ENCODE measurements around the gene SMARCC2. TPM values are rescaled to one million over a fixed set of nuclear protein-coding genes. Genes with fewer than 3 reads are reported as not detected.
A peak's percentile ranks its signal among the peaks of the same experiment; 100 is the strongest.

SMARCC2 gene
- total and polyA plus RNA-seq, 8 donors = 12.5 to 131 (median 64.3) TPM

DNA sequence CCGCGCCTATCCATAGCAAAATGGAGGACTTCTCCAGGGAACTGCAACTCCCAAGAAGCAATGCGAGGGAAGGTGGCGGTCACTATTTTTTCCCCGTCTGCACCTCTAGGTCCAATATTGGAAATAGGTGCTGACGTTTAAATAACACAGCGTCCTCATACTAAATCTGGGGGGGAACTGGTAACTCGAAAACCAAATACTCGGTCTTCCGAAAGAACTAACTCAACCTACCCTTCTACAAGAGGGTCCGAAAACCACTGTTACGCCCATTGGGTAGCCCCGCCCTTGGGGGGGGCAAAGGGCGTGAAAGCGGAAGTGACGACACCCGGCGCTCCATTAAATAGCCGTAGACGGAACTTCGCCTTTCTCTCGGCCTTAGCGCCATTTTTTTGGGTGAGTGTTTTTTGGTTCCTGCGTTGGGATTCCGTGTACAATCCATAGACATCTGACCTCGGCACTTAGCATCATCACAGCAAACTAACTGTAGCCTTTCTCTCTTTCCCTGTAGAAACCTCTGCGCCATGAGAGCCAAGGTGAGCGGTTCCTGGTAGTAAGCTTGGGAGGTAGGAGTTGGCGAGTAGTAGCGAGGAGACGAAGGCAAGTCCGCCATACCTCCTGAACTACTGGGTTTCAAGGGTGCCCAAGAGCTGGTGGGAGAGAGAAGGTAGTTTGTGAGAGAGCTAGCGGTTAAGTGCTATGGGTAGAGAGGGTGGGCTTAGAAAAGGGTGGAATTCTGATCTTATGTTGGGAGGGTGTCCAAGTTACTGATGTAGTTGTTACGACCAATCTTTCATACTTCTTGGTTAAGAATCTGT, 72.8 kb downstream of the SMARCC2 start, which contains the start of gene RPL41:
Gene RPL41 (plus strand): TSS at position 367 of the 815 bp plus-strand sequence.
- peaks cover 30 to 45% (median 40%) of the 10 kb centered on the region in 4 donors for H3K36me3 ChIP-seq
- H3K4me3 ChIP-seq = peak within 1 kb of the TSS; percentile 69 to 79 (median 74)
- H3K27ac ChIP-seq = peak within 1 kb of the TSS; percentile 95 to 97 (median 96)
- TF ChIP-seq, protein P1, sequence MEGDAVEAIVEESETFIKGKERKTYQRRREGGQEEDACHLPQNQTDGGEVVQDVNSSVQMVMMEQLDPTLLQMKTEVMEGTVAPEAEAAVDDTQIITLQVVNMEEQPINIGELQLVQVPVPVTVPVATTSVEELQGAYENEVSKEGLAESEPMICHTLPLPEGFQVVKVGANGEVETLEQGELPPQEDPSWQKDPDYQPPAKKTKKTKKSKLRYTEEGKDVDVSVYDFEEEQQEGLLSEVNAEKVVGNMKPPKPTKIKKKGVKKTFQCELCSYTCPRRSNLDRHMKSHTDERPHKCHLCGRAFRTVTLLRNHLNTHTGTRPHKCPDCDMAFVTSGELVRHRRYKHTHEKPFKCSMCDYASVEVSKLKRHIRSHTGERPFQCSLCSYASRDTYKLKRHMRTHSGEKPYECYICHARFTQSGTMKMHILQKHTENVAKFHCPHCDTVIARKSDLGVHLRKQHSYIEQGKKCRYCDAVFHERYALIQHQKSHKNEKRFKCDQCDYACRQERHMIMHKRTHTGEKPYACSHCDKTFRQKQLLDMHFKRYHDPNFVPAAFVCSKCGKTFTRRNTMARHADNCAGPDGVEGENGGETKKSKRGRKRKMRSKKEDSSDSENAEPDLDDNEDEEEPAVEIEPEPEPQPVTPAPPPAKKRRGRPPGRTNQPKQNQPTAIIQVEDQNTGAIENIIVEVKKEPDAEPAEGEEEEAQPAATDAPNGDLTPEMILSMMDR (IDR thresholded peaks at IDR 0.05) = no peak
- TF ChIP-seq POLR2A (IDR thresholded peaks at IDR 0.05) (peak in 2 of 4 donors; percentile 74 to 81), POLR2AphosphoS5 (IDR thresholded peaks at IDR 0.05) (peak; percentile 98 to 99 (median 99))
- 0 to 1% (median 1%) methylated on average over 34 of the region's 34 CpGs for WGBS, 5 donors
- DNase-seq = peak; percentile 97 to 98
- H3K9me3 ChIP-seq = no peaks in the 10 kb centered on the region
- peaks cover 18 to 38% (median 29%) of the 10 kb centered on the region in 4 donors for H3K4me1 ChIP-seq
- intact Hi-C loops (cut with DNase I; ENCODE audit: low total_unique reads) = no loop called here
- no peaks in the 10 kb centered on the region for H3K27me3 ChIP-seq

DNA sequence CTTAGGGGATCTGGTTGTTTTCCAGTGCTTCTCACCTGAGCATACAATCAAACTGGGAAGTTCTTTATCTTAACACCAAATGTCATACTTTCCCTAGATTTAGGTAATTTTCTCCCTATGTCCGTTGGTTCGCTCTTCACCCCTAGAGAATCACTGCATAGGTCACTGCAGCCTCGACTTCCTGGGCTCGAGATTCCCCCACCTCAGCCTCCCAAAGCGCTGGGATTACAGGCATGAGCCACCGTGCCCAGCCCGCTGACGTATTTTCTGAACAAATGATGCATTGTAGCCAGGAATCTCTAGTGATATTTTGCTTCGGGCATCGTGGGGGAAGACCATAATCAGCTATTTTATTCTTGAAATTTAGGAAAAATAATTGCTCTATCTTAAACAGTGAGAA, 74.0 kb downstream of the SMARCC2 start:
- DNase-seq = peak in 1 of 2 donors; percentile 62
- H3K4me1 ChIP-seq = peaks cover 18 to 35% (median 27%) of the 10 kb centered on the region in 4 donors
- TF ChIP-seq POLR2AphosphoS5 (IDR thresholded peaks at IDR 0.05) = no peak
- no peak for TF ChIP-seq EP300 (IDR thresholded peaks at IDR 0.05)
- peaks cover 31 to 45% (median 40%) of the 10 kb centered on the region in 4 donors for H3K36me3 ChIP-seq
- H3K27ac ChIP-seq = peak overlapping the region; percentile 30 to 97 (median 96)
- H3K4me3 ChIP-seq = peak overlapping the region; percentile 69 to 79 (median 74)
- no peaks in the 10 kb centered on the region for H3K27me3 ChIP-seq
- intact Hi-C loops (cut with DNase I; ENCODE audit: low total_unique reads) = no loop called here
- 26 to 41% (median 37%) methylated on average over 10 of the region's 10 CpGs for WGBS, 5 donors
- no peaks in the 10 kb centered on the region for H3K9me3 ChIP-seq

DNA sequence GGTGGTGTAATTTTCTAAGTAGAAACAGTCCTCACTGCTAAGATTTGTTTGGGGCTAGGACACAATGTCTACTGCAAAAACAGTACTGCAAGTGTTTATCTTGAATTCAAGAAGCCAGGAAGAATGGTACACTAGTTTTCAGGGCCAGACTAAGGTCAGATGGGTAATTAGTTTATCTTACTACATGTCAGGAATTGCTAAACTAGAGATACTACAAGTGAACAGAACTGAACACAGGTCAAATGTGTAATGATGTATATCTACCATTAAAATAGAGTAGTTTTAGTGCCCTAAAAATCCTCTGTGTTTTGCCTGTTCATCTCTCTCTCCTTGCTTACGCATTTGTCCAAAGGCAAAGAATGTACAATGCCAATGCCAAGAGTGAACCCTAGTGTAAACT, 75.2 kb downstream of the SMARCC2 start:
- Histone ChIP-seq H3K4me1 (peaks cover 6 to 22% (median 17%) of the 10 kb centered on the region in 4 donors), H3K4me3 (no peak overlapping the region), H3K27ac (peak overlapping the region in 2 of 5 donors; percentile 95 to 96), H3K27me3 (no peaks in the 10 kb centered on the region), H3K36me3 (peaks cover 43 to 51% (median 49%) of the 10 kb centered on the region in 4 donors), H3K9me3 (no peaks in the 10 kb centered on the region)
- intact Hi-C loops (cut with DNase I; ENCODE audit: low total_unique reads) = no loop called here
- TF ChIP-seq EP300 (IDR thresholded peaks at IDR 0.05) (no peak), POLR2A (IDR thresholded peaks at IDR 0.05) (no peak), POLR2AphosphoS5 (IDR thresholded peaks at IDR 0.05) (no peak)
- TF ChIP-seq, protein P1 (IDR thresholded peaks at IDR 0.05) = no peak
- 38 to 88% (median 79%) methylated on average over 1 of the region's 1 CpG for WGBS, 5 donors
- DNase-seq = no peak

Other genes with a start within 250 kb of the SMARCC2 start
- 1 to 10 TPM in 2 of 5 donors, under 1 TPM in 2, not detected in 1; 0.58 to 4.0 (median 1.0) TPM for gene PMEL, start 223.4 kb downstream of the SMARCC2 start, total RNA-seq
- gene PMEL, start 223.4 kb downstream of the SMARCC2 start, polyA plus RNA-seq = 1 to 10 TPM in 2 of 3 donors, under 1 TPM in 1; 0.75 to 2.1 (median 1.3) TPM
- gene CDK2, start 222.7 kb downstream of the SMARCC2 start, total RNA-seq = 100 to 1,000 TPM in 1 of 5 donors, 10 to 100 TPM in 3, 1 to 10 TPM in 1; 4.1 to 124 (median 12.3) TPM
- 10 to 100 TPM; 12.5 to 18.4 (median 17.5) TPM for gene CDK2, start 222.7 kb downstream of the SMARCC2 start, polyA plus RNA-seq
- gene RAB5B, start 215.4 kb downstream of the SMARCC2 start, total RNA-seq = 100 to 1,000 TPM in 1 of 5 donors, 10 to 100 TPM in 4; 17.1 to 100 (median 75.1) TPM
- gene RAB5B, start 215.4 kb downstream of the SMARCC2 start, polyA plus RNA-seq = 10 to 100 TPM; 52.4 to 92.4 (median 61.3) TPM
- gene SUOX, start 192.2 kb downstream of the SMARCC2 start, total RNA-seq = 10 to 100 TPM in 2 of 5 donors, 1 to 10 TPM in 3; 9.0 to 67.7 (median 10.0) TPM
- 10 to 100 TPM in 2 of 3 donors, 1 to 10 TPM in 1; 8.4 to 14.3 (median 11.8) TPM for gene SUOX, start 192.2 kb downstream of the SMARCC2 start, polyA plus RNA-seq
- 10 to 100 TPM in 1 of 5 donors, 1 to 10 TPM in 4; 2.3 to 15.6 (median 3.5) TPM for gene IKZF4, start 168.4 kb downstream of the SMARCC2 start, total RNA-seq
- gene IKZF4, start 168.4 kb downstream of the SMARCC2 start, polyA plus RNA-seq = 1 to 10 TPM; 1.5 to 2.9 (median 2.4) TPM
- 100 to 1,000 TPM in 4 of 5 donors, 10 to 100 TPM in 1; 22.3 to 929 (median 265) TPM for gene RPS26, start 147.6 kb downstream of the SMARCC2 start, total RNA-seq
- gene RPS26, start 147.6 kb downstream of the SMARCC2 start, polyA plus RNA-seq = 1,000 to 10,000 TPM; 1,182 to 1,748 (median 1,390) TPM
- 100 to 1,000 TPM; 218 to 367 (median 286) TPM for gene ERBB3, start 109.3 kb downstream of the SMARCC2 start, total RNA-seq
- gene ERBB3, start 109.3 kb downstream of the SMARCC2 start, polyA plus RNA-seq = 10 to 100 TPM; 26.6 to 45.9 (median 43.1) TPM
- 100 to 1,000 TPM in 2 of 5 donors, 10 to 100 TPM in 3; 33.8 to 144 (median 68.7) TPM for gene PA2G4, start 84.9 kb downstream of the SMARCC2 start, total RNA-seq
- gene PA2G4, start 84.9 kb downstream of the SMARCC2 start, polyA plus RNA-seq = 100 to 1,000 TPM in 1 of 3 donors, 10 to 100 TPM in 2; 74.1 to 101 (median 95.1) TPM
- gene RPL41, start 72.8 kb downstream of the SMARCC2 start, total RNA-seq = 1,000 to 10,000 TPM; 1,483 to 3,736 (median 1,919) TPM
- gene RPL41, start 72.8 kb downstream of the SMARCC2 start, polyA plus RNA-seq = 1,000 to 10,000 TPM; 5,931 to 8,449 (median 6,584) TPM
- 1 to 10 TPM in 3 of 5 donors, under 1 TPM in 2; under 0.01 to 5.8 (median 3.1) TPM for gene ZC3H10, start 71.2 kb downstream of the SMARCC2 start, total RNA-seq
- gene ZC3H10, start 71.2 kb downstream of the SMARCC2 start, polyA plus RNA-seq = 1 to 10 TPM; 1.5 to 2.2 (median 1.8) TPM
- 100 to 1,000 TPM in 1 of 5 donors, 10 to 100 TPM in 4; 23.3 to 142 (median 63.7) TPM for gene ESYT1, start 61.2 kb downstream of the SMARCC2 start, total RNA-seq
- gene ESYT1, start 61.2 kb downstream of the SMARCC2 start, polyA plus RNA-seq = 10 to 100 TPM in 2 of 3 donors, 1 to 10 TPM in 1; 8.6 to 32.8 (median 13.8) TPM
- gene MYL6B, start 36.9 kb downstream of the SMARCC2 start, total RNA-seq = 10 to 100 TPM in 3 of 5 donors, 1 to 10 TPM in 1, not detected in 1; 4.9 to 24.3 (median 20.6) TPM
- 10 to 100 TPM; 53.4 to 98.1 (median 60.2) TPM for gene MYL6B, start 36.9 kb downstream of the SMARCC2 start, polyA plus RNA-seq
- 1,000 to 10,000 TPM; 1,132 to 3,648 (median 2,772) TPM for gene MYL6, start 31.1 kb downstream of the SMARCC2 start, total RNA-seq
- 1,000 to 10,000 TPM; 3,181 to 4,672 (median 3,569) TPM for gene MYL6, start 31.1 kb downstream of the SMARCC2 start, polyA plus RNA-seq
- 10 to 100 TPM; 29.4 to 92.4 (median 52.7) TPM for gene RNF41, start 32.4 kb upstream of the SMARCC2 start, total RNA-seq
- gene RNF41, start 32.4 kb upstream of the SMARCC2 start, polyA plus RNA-seq = 10 to 100 TPM; 10.4 to 20.5 (median 17.4) TPM
- 10 to 100 TPM in 2 of 5 donors, 1 to 10 TPM in 3; 1.2 to 13.9 (median 8.0) TPM for gene NABP2, start 34.9 kb upstream of the SMARCC2 start, total RNA-seq
- 10 to 100 TPM; 22.2 to 36.5 (median 28.0) TPM for gene NABP2, start 34.9 kb upstream of the SMARCC2 start, polyA plus RNA-seq
- gene SLC39A5, start 40.6 kb upstream of the SMARCC2 start, total RNA-seq = 100 to 1,000 TPM in 1 of 5 donors, 10 to 100 TPM in 1, 1 to 10 TPM in 1, not detected in 2; 8.0 to 450 (median 18.7) TPM
- gene SLC39A5, start 40.6 kb upstream of the SMARCC2 start, polyA plus RNA-seq = under 1 TPM in 2 of 3 donors, not detected in 1; 0.15 to 1.00 TPM
- gene ANKRD52, start 68.9 kb upstream of the SMARCC2 start, total RNA-seq = 10 to 100 TPM in 4 of 5 donors, 1 to 10 TPM in 1; 2.3 to 28.3 (median 14.2) TPM
- gene ANKRD52, start 68.9 kb upstream of the SMARCC2 start, polyA plus RNA-seq = 1 to 10 TPM; 3.1 to 6.7 (median 3.4) TPM
- 10 to 100 TPM in 2 of 5 donors, 1 to 10 TPM in 3; 6.8 to 86.4 (median 9.4) TPM for gene COQ10A, start 77.5 kb upstream of the SMARCC2 start, total RNA-seq
- 10 to 100 TPM in 1 of 3 donors, 1 to 10 TPM in 2; 4.4 to 10.1 (median 7.0) TPM for gene COQ10A, start 77.5 kb upstream of the SMARCC2 start, polyA plus RNA-seq
- 100 to 1,000 TPM; 109 to 174 (median 135) TPM for gene CS, start 110.8 kb upstream of the SMARCC2 start, total RNA-seq
- gene CS, start 110.8 kb upstream of the SMARCC2 start, polyA plus RNA-seq = 10 to 100 TPM; 51.9 to 63.7 (median 55.4) TPM
- 100 to 1,000 TPM in 1 of 5 donors, 10 to 100 TPM in 4; 39.7 to 112 (median 94.1) TPM for gene CNPY2, start 126.5 kb upstream of the SMARCC2 start, total RNA-seq
- gene CNPY2, start 126.5 kb upstream of the SMARCC2 start, polyA plus RNA-seq = 100 to 1,000 TPM in 1 of 3 donors, 10 to 100 TPM in 2; 71.0 to 105 (median 73.9) TPM
- gene PAN2, start 144.5 kb upstream of the SMARCC2 start, total RNA-seq = 100 to 1,000 TPM in 2 of 5 donors, 10 to 100 TPM in 3; 41.7 to 146 (median 49.3) TPM
- 10 to 100 TPM in 1 of 3 donors, 1 to 10 TPM in 2; 4.9 to 28.4 (median 9.5) TPM for gene PAN2, start 144.5 kb upstream of the SMARCC2 start, polyA plus RNA-seq
- 1 to 10 TPM in 1 of 5 donors, not detected in 4; 1.1 TPM for gene IL23A, start 149.4 kb upstream of the SMARCC2 start, total RNA-seq
- gene IL23A, start 149.4 kb upstream of the SMARCC2 start, polyA plus RNA-seq = 1 to 10 TPM in 1 of 3 donors, under 1 TPM in 1, not detected in 1; 0.56 to 1.9 TPM
- 100 to 1,000 TPM in 4 of 5 donors, 10 to 100 TPM in 1; 82.6 to 245 (median 104) TPM for gene STAT2, start 170.6 kb upstream of the SMARCC2 start, total RNA-seq
- 10 to 100 TPM; 22.6 to 29.6 (median 28.3) TPM for gene STAT2, start 170.6 kb upstream of the SMARCC2 start, polyA plus RNA-seq
- gene APOF, start 173.4 kb upstream of the SMARCC2 start, total RNA-seq = not detected
- not detected for gene APOF, start 173.4 kb upstream of the SMARCC2 start, polyA plus RNA-seq

Measured in stomach (tissue), 9 donors.